AG09309 (cell line): ENCODE data around the gene ECE1.

Source experiments
- DNase-seq: peaks from one replicate; pipeline ENCODE4 v3.0.0-alpha.2; 2010; ENCODE audit warnings: low read depth
- H3K4me3 ChIP-seq: 2 replicates; pipeline ENCODE4 v1.5.1; 2011; ENCODE audit warnings: mild to moderate bottlenecking, low read depth, low read length, moderate library complexity; ENCODE audit not compliant: control insufficient read depth
- TF ChIP-seq, protein P1 (sequence below): IDR thresholded peaks from 2 replicates; pipeline ENCODE4 v1.5.1; 2011; ENCODE audit warnings: mild to moderate bottlenecking, low read depth, low read length, inconsistent platforms; ENCODE audit not compliant: insufficient read depth, control insufficient read depth; ENCODE audit errors: missing control alignments

ECE1 gene

GRCh38 chr1:21331752-21332478 lies 41.7 kb upstream of the ECE1 start:
- no peak overlapping the region for H3K4me3 ChIP-seq
- TF ChIP-seq, protein P1, sequence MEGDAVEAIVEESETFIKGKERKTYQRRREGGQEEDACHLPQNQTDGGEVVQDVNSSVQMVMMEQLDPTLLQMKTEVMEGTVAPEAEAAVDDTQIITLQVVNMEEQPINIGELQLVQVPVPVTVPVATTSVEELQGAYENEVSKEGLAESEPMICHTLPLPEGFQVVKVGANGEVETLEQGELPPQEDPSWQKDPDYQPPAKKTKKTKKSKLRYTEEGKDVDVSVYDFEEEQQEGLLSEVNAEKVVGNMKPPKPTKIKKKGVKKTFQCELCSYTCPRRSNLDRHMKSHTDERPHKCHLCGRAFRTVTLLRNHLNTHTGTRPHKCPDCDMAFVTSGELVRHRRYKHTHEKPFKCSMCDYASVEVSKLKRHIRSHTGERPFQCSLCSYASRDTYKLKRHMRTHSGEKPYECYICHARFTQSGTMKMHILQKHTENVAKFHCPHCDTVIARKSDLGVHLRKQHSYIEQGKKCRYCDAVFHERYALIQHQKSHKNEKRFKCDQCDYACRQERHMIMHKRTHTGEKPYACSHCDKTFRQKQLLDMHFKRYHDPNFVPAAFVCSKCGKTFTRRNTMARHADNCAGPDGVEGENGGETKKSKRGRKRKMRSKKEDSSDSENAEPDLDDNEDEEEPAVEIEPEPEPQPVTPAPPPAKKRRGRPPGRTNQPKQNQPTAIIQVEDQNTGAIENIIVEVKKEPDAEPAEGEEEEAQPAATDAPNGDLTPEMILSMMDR = no peak
- DNase-seq = no peak

GRCh38 chr1:21330544-21330943 lies 40.3 kb upstream of the ECE1 start:
- DNase-seq = no peak
- H3K4me3 ChIP-seq = no peak overlapping the region
- TF ChIP-seq, protein P1 = no peak

DNA sequence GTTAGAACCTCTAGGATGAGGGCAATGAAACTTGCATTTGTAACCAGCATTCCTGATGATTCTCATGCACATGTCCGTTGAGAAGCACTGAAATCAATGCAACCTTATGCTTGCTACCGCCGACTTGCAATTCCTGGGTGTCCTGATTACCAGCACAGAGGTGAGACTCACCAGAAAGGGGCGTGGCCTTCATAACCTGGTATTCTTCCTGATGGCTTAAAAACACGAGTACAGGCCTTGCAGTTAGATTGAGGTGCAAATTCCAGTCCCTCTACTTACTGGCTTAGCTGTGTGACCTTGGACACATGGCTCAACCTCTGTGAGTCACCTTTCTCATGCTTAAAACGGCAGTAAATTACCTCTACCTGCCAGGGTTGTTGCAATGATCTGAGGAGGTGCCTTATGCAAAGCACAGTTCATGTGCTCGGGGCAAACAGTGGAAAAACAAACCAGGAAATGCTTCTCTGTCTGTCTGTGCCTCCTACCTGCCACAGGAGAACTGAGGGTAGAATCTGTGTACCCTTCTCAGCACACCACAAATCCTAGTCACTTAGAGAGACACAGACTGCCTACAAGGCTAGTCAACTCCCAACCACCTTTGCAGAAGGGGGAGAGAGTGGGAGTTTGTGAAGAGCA lies 39.1 kb upstream of the ECE1 start:
- no peak for DNase-seq
- TF ChIP-seq, protein P1 = no peak
- H3K4me3 ChIP-seq = no peak overlapping the region

GRCh38 chr1:21327566-21328323 lies 37.5 kb upstream of the ECE1 start:
- no peak overlapping the region for H3K4me3 ChIP-seq
- no peak for DNase-seq
- TF ChIP-seq, protein P1 = no peak

- H3K4me3 ChIP-seq = no peak overlapping the region
- no peak for DNase-seq
- TF ChIP-seq, protein P1 = no peak
Measured at GRCh38 chr1:21326861-21327344, 36.6 kb upstream of the ECE1 start.

GRCh38 chr1:21325731-21326387 lies 35.6 kb upstream of the ECE1 start:
- TF ChIP-seq, protein P1 = no peak
- DNase-seq = no peak
- no peak overlapping the region for H3K4me3 ChIP-seq
